Transverse colon (tissue), 4 donors: Measurements from ENCODE around the gene ACO1.

Experiments
- CTCF ChIP-seq, 5 experiments: fragments of 200-600 bp in 3 of 5; fragments of 450-650 bp in 2 of 5; sonication (generic) in 3 of 5; IDR thresholded peaks; 1 replicate in 2 of 5; 2 replicates in 3 of 5; pipeline ENCODE4 v1.5.1; 2016 to 2017; ENCODE audit warnings: antibody characterized with exemption in 5 of 5, inconsistent platforms in 3 of 5, mild to moderate bottlenecking in 2 of 5, moderate library complexity in 1 of 5
- POLR2A ChIP-seq: fragments of 450-650 bp; IDR thresholded peaks from one replicate; pipeline ENCODE4 v1.6.1; 2016; ENCODE audit warnings: antibody characterized with exemption, mild to moderate bottlenecking, moderate library complexity
- POLR2AphosphoS5 ChIP-seq, 3 donors: sonication (generic); formaldehyde crosslinking; IDR thresholded peaks; one replicate each; pipeline ENCODE4 v1.6.1; 2016; ENCODE audit warnings: antibody characterized with exemption in 3 of 3

GRCh38 chr9:32463500-32464293 is 79.3 kb downstream of the ACO1 start:
- no peak for TF ChIP-seq POLR2A
- no peak for TF ChIP-seq CTCF (IDR thresholded peaks at IDR 0.05)
- TF ChIP-seq POLR2AphosphoS5 (IDR thresholded peaks at IDR 0.05): no peak
